ENCODE measurements around the gene TLE6.

DNA sequence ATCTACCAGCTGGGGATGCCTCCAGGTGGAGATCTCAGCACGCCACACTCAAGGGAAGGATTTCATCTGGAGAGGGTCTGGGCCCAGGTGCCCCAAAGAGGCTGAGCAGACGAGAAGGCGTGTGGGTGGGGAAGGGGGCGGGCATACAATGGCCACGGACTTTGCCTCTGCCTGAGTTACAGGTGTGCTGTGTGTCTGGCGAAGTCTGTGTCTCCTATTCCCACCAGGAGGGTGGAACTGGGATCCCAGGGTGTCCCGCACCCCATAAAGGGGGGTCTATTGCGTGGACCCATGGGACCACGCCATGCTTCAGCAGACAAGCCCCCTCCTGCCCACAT, 48.2 kb downstream of the TLE6 start:
- TF ChIP-seq EZH2phosphoT487 (IDR thresholded peaks at IDR 0.05; ENCODE audit: low read length), result no peak
- TF ChIP-seq, protein P1, sequence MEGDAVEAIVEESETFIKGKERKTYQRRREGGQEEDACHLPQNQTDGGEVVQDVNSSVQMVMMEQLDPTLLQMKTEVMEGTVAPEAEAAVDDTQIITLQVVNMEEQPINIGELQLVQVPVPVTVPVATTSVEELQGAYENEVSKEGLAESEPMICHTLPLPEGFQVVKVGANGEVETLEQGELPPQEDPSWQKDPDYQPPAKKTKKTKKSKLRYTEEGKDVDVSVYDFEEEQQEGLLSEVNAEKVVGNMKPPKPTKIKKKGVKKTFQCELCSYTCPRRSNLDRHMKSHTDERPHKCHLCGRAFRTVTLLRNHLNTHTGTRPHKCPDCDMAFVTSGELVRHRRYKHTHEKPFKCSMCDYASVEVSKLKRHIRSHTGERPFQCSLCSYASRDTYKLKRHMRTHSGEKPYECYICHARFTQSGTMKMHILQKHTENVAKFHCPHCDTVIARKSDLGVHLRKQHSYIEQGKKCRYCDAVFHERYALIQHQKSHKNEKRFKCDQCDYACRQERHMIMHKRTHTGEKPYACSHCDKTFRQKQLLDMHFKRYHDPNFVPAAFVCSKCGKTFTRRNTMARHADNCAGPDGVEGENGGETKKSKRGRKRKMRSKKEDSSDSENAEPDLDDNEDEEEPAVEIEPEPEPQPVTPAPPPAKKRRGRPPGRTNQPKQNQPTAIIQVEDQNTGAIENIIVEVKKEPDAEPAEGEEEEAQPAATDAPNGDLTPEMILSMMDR (IDR thresholded peaks at IDR 0.05; ENCODE audit: low read length), result no peak
